Activated naive CD4-positive, alpha-beta T cell treated with anti-CD3 and anti-CD28 coated beads, Interleukin-2, amount 50 U/mL, for 72 hours (primary cell): Measurements from ENCODE around the gene INS. TPM values are rescaled to one million over a fixed set of nuclear protein-coding genes. Genes with fewer than 3 reads are reported as not detected.

Experiments
- ATAC-seq, 2 donors: fragments of 150-1000 bp; cut with Tn5 transposase; 2 replicates each; pipeline ENCODE4 v1.10.0; 2021; ENCODE audit warnings: mild to moderate bottlenecking in 2 of 2, moderate library complexity in 2 of 2
- DNase-seq, 2 donors: peaks; one replicate each; pipeline ENCODE4 v3.0.0; 2021 to 2022; ENCODE audit warnings: low spot score in 2 of 2
- H3K27ac Mint-ChIP-seq, 2 donors: one replicate each; pipeline ENCODE4 v1.8.0; 2022; ENCODE audit warnings: mild to moderate bottlenecking in 2 of 2, mixed read lengths in 2 of 2
- H3K36me3 Mint-ChIP-seq, 2 donors: one replicate each; pipeline ENCODE4 v1.8.0; 2022; ENCODE audit warnings: mixed read lengths in 2 of 2
- H3K9me3 Mint-ChIP-seq, 2 donors: one replicate each; pipeline ENCODE4 v1.8.0; 2022; ENCODE audit warnings: mixed read lengths in 2 of 2
- total RNA-seq, 2 donors: library from RNA; stranded (reverse); gene quantifications; one replicate each; pipeline ENCODE4 v1.2.3, GENCODE V29; 2022

INS gene
- total RNA-seq = not detected

- Mint-ChIP-seq H3K36me3 (no peaks in the 10 kb centered on the region), H3K9me3 (no peaks in the 10 kb centered on the region), H3K27ac (no peak within 1 kb of the TSS)
- no peak for ATAC-seq
- DNase-seq = no peak
These were observed at the start of gene INS for GRCh38 chr11:2160736-2161259. INS (minus strand) TSS chr11:2161209; CDS start chr11:2160971, 238 bp downstream.

- no peaks in the 10 kb centered on the region for H3K36me3 Mint-ChIP-seq
- ATAC-seq (no peak), DNase-seq (peak; percentile 1 to 49)
- no peak overlapping the region for H3K27ac Mint-ChIP-seq
- no peaks in the 10 kb centered on the region for H3K9me3 Mint-ChIP-seq
These were observed 49.5 kb upstream of the INS start for GRCh38 chr11:2210366-2211112.

- no peak for ATAC-seq
- H3K36me3 Mint-ChIP-seq = no peaks in the 10 kb centered on the region
These were observed 48.9 kb upstream of the INS start for GRCh38 chr11:2209900-2210321.

GRCh38 chr11:2209370-2209801, 48.4 kb upstream of the INS start:
- no peak for ATAC-seq

More at GRCh38 chr11:2209900-2210321, 48.9 kb upstream of the INS start:
- peak; percentile 1 to 47 for DNase-seq
- H3K9me3 Mint-ChIP-seq = no peaks in the 10 kb centered on the region
- H3K27ac Mint-ChIP-seq = no peak overlapping the region

GRCh38 chr11:2208691-2209369, 47.8 kb upstream of the INS start:
- peak; percentile 1 to 49 for DNase-seq
- H3K9me3 Mint-ChIP-seq = no peaks in the 10 kb centered on the region
- no peak for ATAC-seq
- H3K27ac Mint-ChIP-seq = no peak overlapping the region
- no peaks in the 10 kb centered on the region for H3K36me3 Mint-ChIP-seq

More at GRCh38 chr11:2209370-2209801, 48.4 kb upstream of the INS start:
- DNase-seq = peak; percentile 1 to 47
- no peaks in the 10 kb centered on the region for H3K36me3 Mint-ChIP-seq
- no peak overlapping the region for H3K27ac Mint-ChIP-seq
- H3K9me3 Mint-ChIP-seq = no peaks in the 10 kb centered on the region

- ATAC-seq = no peak
- peak; percentile 1 to 48 for DNase-seq
- H3K9me3 Mint-ChIP-seq = no peaks in the 10 kb centered on the region
- H3K27ac Mint-ChIP-seq = no peak overlapping the region
- H3K36me3 Mint-ChIP-seq = no peaks in the 10 kb centered on the region
These were observed 47.0 kb upstream of the INS start for GRCh38 chr11:2207773-2208621.

- DNase-seq = peak in 1 of 2 donors; percentile 41
- Mint-ChIP-seq H3K36me3 (no peaks in the 10 kb centered on the region), H3K27ac (no peak overlapping the region), H3K9me3 (no peaks in the 10 kb centered on the region)
- no peak for ATAC-seq
These were observed 46.2 kb upstream of the INS start for GRCh38 chr11:2207212-2207611.

GRCh38 chr11:2205981-2206690, 45.1 kb upstream of the INS start:
- DNase-seq (peak in 1 of 2 donors; percentile 37), ATAC-seq (no peak)
- no peaks in the 10 kb centered on the region for H3K36me3 Mint-ChIP-seq
- H3K27ac Mint-ChIP-seq = no peak overlapping the region
- H3K9me3 Mint-ChIP-seq = peaks cover 0 to under 1% of the 10 kb centered on the region in 2 donors

GRCh38 chr11:2205214-2205720, 44.3 kb upstream of the INS start:
- ATAC-seq (no peak), DNase-seq (no peak)
- Mint-ChIP-seq H3K36me3 (no peaks in the 10 kb centered on the region), H3K9me3 (peaks cover 0 to 7% of the 10 kb centered on the region in 2 donors), H3K27ac (no peak overlapping the region)

GRCh38 chr11:2204361-2205213, 43.6 kb upstream of the INS start:
- DNase-seq (peak in 1 of 2 donors; percentile 43), ATAC-seq (no peak)
- Mint-ChIP-seq H3K9me3 (peaks cover 0 to 7% of the 10 kb centered on the region in 2 donors), H3K36me3 (no peaks in the 10 kb centered on the region), H3K27ac (no peak overlapping the region)

GRCh38 chr11:2203440-2204259, 42.6 kb upstream of the INS start:
- Mint-ChIP-seq H3K36me3 (no peaks in the 10 kb centered on the region), H3K9me3 (peaks cover 0 to 7% of the 10 kb centered on the region in 2 donors), H3K27ac (no peak overlapping the region)
- no peak for ATAC-seq
- peak in 1 of 2 donors; percentile 47 for DNase-seq

GRCh38 chr11:2202900-2203439, 42.0 kb upstream of the INS start:
- H3K36me3 Mint-ChIP-seq = no peaks in the 10 kb centered on the region
- ATAC-seq = no peak
- DNase-seq = peak in 1 of 2 donors; percentile 44
- peaks cover 0 to 7% of the 10 kb centered on the region in 2 donors for H3K9me3 Mint-ChIP-seq
- H3K27ac Mint-ChIP-seq = no peak overlapping the region

GRCh38 chr11:2202071-2202899, 41.3 kb upstream of the INS start:
- no peak overlapping the region for H3K27ac Mint-ChIP-seq
- DNase-seq (peak in 1 of 2 donors; percentile 25), ATAC-seq (no peak)
- H3K36me3 Mint-ChIP-seq = no peaks in the 10 kb centered on the region
- peaks cover 0 to 7% of the 10 kb centered on the region in 2 donors for H3K9me3 Mint-ChIP-seq
